Measurements from ENCODE around the gene PPARGC1A.

The PPARGC1A gene

GRCh38 chr4:23889814-23890341, at the start of gene PPARGC1A:
Gene PPARGC1A (minus strand): TSS chr4:23890047. CDS start chr4:23889957, 90 bp downstream.
- DNase-seq (ENCODE audit: low read depth in 2 of 2), result no peak

GRCh38 chr4:23938796-23939195, 48.9 kb upstream of the PPARGC1A start:
- no peak for DNase-seq (ENCODE audit: low read depth in 2 of 2)

- no peak for DNase-seq (ENCODE audit: low read depth in 2 of 2)
Observed at GRCh38 chr4:23937173-23937572, 47.3 kb upstream of the PPARGC1A start.

- DNase-seq (ENCODE audit: low read depth in 2 of 2), result no peak
Observed at GRCh38 chr4:23934915-23935314, 45.1 kb upstream of the PPARGC1A start.

GRCh38 chr4:23934223-23934622, 44.4 kb upstream of the PPARGC1A start:
- DNase-seq (ENCODE audit: low read depth in 2 of 2), result no peak

- DNase-seq (ENCODE audit: low read depth in 2 of 2), result no peak
Observed at GRCh38 chr4:23932901-23933308, 43.1 kb upstream of the PPARGC1A start.

GRCh38 chr4:23932186-23932585, 42.3 kb upstream of the PPARGC1A start:
- no peak for DNase-seq (ENCODE audit: low read depth in 2 of 2)

GRCh38 chr4:23931489-23931830, 41.6 kb upstream of the PPARGC1A start:
- no peak for DNase-seq (ENCODE audit: low read depth in 2 of 2)

- DNase-seq (ENCODE audit: low read depth in 2 of 2), result no peak
Observed at GRCh38 chr4:23930750-23931488, 41.1 kb upstream of the PPARGC1A start.

GRCh38 chr4:23929248-23929647, 39.4 kb upstream of the PPARGC1A start:
- DNase-seq (ENCODE audit: low read depth in 2 of 2), result no peak

- no peak for DNase-seq (ENCODE audit: low read depth in 2 of 2)
Observed at GRCh38 chr4:23924556-23924955, 34.7 kb upstream of the PPARGC1A start.

- DNase-seq (ENCODE audit: low read depth in 2 of 2), result no peak
Observed at GRCh38 chr4:23923840-23924239, 34.0 kb upstream of the PPARGC1A start.

GRCh38 chr4:23923141-23923540, 33.3 kb upstream of the PPARGC1A start:
- no peak for DNase-seq (ENCODE audit: low read depth in 2 of 2)

- no peak for DNase-seq (ENCODE audit: low read depth in 2 of 2)
Observed at GRCh38 chr4:23922541-23923111, 32.8 kb upstream of the PPARGC1A start.

- DNase-seq (ENCODE audit: low read depth in 2 of 2), result no peak
Observed at GRCh38 chr4:23922013-23922412, 32.2 kb upstream of the PPARGC1A start.

- no peak for DNase-seq (ENCODE audit: low read depth in 2 of 2)
Observed at GRCh38 chr4:23921447-23921845, 31.6 kb upstream of the PPARGC1A start.

- DNase-seq (ENCODE audit: low read depth in 2 of 2), result no peak
Observed at GRCh38 chr4:23920716-23921446, 31.0 kb upstream of the PPARGC1A start.

GRCh38 chr4:23920296-23920695, 30.4 kb upstream of the PPARGC1A start:
- DNase-seq (ENCODE audit: low read depth in 2 of 2), result no peak

- no peak for DNase-seq (ENCODE audit: low read depth in 2 of 2)
Observed at GRCh38 chr4:23916282-23916681, 26.4 kb upstream of the PPARGC1A start.

- DNase-seq (ENCODE audit: low read depth in 2 of 2), result no peak
Observed at GRCh38 chr4:23915459-23916132, 25.7 kb upstream of the PPARGC1A start.

GRCh38 chr4:23911675-23912455, 22.0 kb upstream of the PPARGC1A start:
- DNase-seq (ENCODE audit: low read depth in 2 of 2), result no peak

Measured in stimulated activated CD4-positive, alpha-beta T cell treated with anti-CD3 and anti-CD28 coated beads, Interleukin-1b, Interleukin-23, amount 100 ng/mL, for 1 hour (primary cell).